NCI-H146 treated with DMSO at 0.1 percent for 48 hours (cell line): Measurements from ENCODE around the gene SELENOO.
A peak's percentile ranks its signal among the peaks of the same experiment; 100 is the strongest.
"Not testable (repeated sequence)": the region's sequence is repeated elsewhere in the genome, so short reads cannot be mapped to it uniquely, and the experiment has no call there.

Experiments
- DNase-seq: peaks from one replicate; lab custom pipeline; 2025; ENCODE audit not compliant: unreplicated experiment; lab: John Stamatoyannopoulos, UW

The SELENOO gene, protein sequence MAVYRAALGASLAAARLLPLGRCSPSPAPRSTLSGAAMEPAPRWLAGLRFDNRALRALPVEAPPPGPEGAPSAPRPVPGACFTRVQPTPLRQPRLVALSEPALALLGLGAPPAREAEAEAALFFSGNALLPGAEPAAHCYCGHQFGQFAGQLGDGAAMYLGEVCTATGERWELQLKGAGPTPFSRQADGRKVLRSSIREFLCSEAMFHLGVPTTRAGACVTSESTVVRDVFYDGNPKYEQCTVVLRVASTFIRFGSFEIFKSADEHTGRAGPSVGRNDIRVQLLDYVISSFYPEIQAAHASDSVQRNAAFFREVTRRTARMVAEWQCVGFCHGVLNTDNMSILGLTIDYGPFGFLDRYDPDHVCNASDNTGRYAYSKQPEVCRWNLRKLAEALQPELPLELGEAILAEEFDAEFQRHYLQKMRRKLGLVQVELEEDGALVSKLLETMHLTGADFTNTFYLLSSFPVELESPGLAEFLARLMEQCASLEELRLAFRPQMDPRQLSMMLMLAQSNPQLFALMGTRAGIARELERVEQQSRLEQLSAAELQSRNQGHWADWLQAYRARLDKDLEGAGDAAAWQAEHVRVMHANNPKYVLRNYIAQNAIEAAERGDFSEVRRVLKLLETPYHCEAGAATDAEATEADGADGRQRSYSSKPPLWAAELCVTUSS

DNA sequence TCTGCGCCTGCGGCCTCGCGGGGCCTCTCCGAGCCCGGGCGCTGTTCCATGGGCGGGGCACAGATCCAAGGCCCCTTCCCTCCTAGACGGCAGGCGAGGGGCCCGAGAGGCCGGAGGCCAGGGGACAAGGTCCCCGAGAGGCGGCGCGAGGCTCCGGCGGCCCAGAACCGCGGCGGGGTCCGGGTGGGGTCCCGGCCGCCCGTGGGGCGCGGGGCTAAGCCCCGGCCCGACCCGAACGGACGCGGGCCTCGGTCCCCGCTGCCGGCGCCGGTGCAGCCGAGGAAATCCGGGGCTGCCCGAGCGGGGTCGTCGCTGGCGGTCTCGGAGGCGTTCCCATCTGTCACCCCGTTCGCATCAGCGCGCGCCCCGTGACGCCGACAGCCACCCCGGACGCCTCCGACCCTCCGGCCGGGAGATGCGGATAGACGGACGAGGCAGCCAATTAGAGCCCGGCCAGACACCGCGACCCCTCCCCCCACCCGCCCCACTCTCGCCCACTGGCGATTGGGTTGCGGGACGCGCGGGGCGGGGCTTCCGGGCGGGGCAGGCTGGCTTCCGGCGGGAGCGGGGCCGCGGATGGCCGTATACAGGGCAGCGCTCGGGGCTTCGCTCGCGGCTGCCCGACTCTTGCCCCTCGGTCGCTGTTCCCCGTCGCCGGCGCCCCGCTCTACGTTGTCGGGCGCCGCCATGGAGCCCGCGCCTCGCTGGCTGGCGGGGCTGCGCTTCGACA lies at the start of gene SELENOO:
Gene SELENOO (plus strand): TSS at position 551 of the 730 bp plus-strand sequence. CDS start 26 bp downstream, at position 577.
- DNase-seq, result peak; percentile 48

DNA sequence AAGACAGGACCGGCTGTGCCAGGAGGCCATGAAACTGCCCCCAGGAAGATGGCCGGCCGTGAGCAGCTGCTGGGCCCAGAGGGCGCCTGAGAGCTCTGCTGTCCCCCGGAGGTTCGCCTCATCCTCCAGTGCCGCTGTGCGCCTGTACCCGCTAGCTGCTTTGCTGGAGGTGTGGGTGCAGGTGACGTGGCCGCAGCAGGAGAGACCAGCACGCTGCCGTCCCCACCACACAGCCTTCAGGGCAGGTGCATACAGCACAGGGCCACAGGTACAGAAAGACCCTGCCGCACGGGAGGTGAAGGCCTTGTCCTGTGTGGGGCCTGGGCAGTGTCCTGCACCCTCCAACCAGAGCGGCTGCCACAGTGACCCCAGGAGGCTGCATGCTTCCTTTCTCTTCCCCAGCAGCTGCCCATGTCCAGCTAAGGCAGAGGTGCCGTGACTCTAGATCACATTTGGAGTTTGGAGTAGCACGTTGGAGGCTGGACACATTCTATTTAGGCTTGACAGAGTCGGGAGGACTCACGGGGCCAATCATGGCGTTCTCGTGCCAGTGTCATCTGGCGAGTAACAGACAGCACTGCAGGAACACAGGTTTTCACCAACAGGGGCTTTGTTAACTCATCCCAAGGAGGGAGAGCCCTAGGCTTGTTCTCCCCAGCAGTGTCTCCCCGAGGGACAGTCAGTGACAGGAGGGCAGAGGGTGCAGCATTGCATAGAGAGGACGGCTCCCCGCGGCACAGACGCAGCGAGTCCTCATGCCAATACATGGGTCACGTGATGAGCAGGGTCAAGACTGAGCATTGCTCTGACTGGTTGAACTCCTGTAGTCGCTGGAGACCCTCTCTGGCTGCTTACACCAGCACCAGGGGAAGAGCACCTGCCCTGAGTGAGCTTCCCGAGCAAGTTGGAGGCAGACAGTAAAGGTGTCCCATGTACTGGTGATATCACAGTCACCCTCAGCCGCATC lies 49.0 kb upstream of the SELENOO start:
- no peak for DNase-seq

DNA sequence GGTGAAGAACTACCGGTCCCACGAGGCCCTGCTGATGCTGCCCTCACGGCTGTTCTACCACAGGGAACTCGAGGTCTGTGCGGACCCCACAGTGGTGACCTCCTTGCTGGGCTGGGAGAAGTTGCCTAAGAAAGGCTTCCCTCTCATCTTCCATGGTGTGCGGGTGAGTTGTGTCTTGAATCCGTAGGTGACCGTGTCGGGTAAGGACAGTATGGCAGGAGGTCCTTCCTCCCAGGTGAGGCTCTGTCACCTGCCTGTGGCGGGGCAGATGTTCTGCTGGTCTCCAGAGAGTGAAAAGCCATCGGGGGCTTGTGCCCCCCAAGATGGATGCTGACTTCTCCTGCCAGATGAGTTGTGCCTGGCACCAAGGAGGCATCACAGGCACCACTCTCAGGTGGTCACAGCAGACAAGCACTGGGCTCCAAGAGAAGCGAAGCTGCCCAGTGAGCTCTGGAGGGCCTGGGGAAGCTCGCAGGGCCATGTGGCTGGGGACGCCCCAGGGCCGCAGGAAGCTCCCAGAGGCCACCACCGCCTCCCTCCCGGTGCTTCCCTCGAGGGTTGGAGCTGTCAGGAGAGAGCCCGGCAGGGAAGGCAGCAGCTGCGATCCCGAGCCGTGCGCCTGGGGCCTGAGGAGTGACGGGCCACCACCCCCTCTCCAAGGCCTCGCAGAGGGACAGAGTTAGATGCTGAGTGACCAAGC lies 47.6 kb upstream of the SELENOO start:
- no peak for DNase-seq

DNA sequence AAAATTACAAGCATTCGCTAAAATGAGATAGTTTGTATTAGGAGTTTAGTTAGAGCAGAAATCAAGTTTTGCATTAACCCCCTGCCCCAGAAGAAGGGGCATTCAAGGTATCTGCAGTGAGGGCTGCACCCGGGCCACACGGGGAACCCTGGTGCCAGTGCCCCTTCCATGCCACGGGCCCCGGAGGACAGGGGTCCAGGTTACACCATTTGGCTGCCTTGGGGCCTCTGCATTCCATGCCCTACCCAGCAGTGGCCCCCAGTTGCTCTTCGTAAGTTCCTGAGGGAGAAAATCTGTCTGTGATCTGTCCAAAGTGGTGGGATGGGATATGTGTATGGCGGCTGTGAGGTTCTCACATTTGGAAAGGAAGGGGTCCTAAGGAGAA lies 47.1 kb upstream of the SELENOO start:
- DNase-seq, result no peak

DNA sequence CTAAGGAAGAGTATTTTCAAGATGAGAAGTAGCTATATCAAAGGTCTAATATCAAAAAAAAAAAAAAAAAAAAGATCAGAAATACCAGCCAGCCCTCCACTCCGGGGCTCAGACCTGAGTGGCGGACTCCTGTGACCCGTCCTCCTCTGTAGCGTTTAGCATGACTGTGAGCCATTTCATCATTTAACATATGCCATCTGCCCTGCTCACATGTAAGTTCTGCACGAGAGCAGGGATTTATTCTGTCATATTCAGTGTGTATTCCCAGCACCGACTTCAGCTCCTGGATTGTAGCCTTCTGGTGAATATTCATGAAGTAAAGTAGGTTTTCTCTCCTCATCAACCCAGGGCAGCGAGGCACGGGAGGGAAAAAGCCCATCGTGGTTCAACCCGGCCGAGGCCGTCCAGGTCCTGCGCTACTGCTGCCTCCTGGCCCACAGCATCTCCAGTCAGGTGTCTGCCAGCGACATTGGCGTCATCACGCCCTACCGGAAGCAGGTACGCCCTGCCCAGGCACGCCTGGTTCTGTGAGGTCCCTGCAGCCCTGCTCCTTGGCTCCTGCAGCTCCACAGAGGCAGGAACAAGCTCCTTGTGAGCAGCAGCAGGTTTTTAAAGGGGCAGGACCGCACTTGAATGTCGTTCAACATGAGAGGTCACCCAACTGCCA lies 43.0 kb upstream of the SELENOO start:
- no peak for DNase-seq

DNA sequence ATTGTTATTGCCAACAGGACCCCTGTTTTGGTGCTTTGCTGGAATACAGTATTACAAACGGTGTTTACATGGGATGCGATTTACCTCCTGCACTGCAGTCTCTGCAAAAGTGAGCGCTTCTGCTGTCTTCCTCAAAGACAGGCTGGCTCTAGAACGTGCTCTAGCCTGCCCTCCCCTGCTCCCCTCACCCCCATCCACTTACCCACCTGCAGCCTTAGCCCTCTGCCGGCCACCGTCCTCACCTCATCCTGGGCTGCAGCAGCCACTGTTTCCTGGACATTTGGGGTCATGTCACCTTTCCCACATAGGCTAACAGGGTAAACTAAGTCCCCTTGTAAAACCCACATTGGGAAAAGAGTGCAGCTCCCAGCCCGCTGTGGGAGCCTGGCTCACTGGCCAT lies 39.9 kb upstream of the SELENOO start:
- DNase-seq, result no peak

DNA sequence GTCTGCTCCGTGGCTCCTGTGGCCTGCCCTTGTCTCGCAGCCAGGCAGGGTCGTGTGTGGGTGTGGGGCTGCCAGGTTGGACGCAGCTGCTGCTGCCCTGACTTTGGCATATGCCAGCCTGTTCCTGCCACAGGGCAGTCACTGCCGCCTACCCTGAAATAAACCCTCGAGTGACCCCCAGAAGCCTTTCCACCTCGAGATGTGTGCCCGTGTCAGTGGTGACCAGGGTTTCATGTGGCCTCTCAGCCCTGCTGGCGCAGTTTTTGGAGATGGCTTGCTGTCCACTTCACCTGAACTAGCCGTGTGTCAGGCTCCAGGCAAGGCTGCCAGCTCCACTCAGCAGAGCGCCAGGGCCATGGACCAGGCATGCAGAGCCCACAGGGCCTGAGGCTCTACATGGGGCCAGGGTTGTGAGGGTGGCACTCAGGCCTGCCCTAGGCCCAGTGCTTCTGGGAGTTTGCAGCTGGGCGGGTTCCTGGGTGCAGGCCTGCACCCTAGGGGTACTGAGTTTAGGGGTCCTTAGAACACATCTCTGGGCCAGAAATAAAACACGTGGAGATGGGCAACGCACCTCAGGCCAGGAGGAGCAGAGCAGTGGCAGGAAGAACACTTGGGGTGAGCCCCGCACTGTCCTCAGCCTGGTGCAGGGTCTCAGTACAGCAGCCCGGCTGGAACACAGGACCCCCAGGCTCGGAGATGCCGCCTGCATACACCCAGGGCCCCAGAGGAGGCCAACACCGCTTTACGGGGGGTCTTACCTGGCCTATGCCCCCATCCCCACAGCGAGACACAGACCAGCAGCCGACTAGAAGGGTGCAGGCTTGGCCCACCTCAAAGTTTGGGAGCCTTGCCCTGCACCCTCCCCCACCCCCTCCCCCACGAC lies 39.1 kb upstream of the SELENOO start:
- DNase-seq, result no peak

DNA sequence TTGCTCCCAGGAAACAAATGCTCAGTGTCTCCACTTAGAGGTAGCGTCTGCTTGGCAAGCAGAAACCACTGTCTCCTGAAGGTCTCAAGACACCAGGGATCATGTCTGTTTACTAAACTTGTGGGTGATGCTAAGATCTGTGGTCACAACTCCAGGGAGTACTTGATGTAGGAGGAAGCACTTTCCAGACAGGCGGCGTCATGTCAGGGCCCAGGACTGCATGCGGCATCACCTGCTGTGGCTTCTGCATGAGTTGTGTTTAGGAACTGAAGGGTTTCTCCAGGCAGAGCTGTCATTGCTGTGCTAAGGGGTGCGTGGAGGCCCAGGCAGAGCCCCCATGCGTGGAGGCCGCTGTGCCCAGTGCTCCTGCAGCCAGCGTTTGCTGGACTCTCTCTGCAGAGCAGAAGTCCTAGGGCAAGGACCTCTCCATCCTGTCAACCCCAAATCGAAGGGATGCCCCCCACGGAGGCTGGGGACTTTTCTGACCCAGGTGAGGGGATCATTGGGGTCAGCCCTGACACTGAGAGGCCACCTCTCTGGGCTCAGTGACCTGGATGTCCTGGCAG lies 38.3 kb upstream of the SELENOO start:
- DNase-seq, result no peak

DNA sequence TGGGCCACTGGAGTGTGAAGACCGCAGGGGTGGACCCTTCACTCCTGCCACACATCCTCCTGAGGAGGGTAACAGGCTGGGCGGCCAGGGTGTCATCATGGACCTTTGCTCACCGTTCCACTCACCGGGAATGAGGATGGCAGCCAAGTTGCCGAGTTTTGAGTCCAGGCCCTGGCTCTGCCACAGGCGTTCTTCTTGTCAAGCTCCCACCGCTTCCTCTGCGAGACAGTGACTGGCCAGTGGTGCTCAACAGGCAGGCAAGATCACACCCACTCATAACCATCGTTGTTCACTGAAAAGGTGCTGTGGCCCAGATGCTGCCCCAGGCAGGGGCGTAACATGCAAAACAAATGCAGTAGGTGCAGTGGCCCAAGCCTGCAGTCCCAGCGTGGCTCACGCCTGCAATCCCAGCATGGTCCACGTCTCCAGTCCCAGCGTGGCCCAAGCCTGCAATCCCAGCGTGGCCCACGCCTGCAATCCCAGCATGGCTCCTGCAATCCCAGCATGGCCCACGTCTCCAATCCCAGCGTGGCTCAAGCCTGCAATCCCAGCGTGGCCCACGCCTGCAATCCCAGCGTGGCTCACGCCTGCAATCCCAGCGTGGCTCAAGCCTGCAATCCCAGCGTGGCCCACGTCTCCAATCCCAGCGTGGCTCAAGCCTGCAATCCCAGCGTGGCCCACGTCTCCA lies 35.2 kb upstream of the SELENOO start:
- no peak for DNase-seq

DNA sequence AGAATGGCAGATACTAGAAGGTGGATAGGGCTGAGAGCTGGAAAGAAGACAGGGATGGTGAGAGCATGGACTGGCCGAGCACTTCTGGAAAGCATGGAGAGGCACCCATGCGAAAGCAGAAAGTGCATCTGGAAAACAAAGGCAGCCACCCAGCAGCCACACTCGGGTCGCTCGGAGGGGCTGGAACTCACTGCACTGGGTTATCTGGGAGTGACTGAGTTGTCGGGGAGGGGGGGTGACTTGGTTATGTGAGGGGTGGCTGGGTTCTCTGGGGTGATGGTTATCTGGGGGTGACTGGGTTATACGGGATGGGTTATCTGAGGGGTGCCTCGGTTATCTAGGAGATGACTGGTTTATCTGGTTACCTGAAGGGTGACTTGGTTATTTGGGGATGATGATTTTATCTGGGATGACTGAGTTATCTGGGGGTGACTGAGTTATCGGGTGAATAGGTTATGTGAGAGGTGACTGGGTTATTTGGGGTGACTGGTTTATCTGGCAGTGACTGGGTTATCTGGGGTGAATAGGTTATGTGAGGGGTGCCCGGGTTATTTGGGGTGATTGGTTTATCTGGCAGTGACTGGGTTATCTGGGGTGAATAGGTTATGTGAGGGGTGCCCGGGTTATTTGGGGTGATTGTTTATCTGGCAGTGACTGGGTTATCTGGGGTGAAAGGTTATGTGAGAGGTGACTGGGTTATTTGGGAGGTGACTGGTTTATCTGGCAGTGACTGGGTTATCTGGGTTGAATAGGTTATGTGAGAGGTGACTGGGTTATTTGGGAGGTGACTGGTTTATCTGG lies 32.9 kb upstream of the SELENOO start:
- DNase-seq, result no peak

DNA sequence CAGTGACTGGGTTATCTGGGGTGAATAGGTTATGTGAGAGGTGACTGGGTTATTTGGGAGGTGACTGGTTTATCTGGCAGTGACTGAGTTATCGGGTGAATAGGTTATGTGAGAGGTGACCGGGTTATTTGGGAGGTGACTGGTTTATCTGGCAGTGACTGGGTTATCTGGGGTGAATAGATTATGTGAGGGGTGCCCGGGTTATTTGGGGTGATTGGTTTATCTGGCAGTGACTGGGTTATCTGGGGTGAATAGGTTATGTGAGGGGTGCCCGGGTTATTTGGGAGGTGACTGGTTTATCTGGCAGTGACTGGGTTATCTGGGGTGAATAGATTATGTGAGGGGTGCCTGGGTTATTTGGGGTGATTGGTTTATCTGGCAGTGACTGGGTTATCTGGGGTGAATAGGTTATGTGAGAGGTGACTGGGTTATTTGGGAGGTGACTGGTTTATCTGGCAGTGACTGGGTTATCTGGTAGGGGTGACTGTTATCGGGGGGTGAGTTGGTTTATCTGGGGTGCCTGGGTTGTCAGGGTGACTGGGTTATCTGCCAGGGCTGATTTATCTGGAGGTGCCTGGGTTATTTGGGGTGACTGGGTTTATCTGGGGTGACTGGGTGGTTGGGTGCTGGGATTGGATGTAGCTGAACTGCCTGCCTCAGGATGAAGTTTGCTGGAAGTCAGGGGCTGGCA lies 32.2 kb upstream of the SELENOO start:
- DNase-seq, result not testable (repeated sequence)

DNA sequence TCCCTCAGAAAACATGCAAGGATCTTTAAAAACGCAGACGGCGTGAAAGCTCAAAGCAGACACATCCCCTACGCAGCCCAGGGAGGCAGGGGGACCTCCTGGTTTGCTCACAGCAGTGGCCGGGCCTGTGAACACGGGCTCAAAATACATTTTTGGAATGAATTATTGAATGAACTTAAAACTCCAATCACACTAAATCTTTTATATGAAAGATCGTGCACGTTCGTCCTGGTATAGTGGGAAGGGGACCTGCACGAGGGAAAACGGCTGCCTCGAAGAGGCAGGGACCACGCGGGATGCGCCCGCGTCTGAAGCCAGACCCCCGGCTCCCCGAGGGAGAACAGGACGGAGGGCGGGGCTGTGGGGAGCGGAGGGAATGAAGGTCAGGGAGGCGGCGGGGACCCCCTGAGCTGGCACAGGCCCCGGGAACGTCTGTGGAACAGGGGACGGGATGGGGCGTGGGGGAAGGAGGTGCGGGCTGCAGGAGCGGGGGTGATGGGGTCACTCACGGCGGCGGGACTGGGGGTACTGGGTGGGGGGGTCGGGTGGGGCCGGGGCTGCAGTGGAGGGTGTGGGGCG lies 31.5 kb upstream of the SELENOO start:
- DNase-seq, result no peak

DNA sequence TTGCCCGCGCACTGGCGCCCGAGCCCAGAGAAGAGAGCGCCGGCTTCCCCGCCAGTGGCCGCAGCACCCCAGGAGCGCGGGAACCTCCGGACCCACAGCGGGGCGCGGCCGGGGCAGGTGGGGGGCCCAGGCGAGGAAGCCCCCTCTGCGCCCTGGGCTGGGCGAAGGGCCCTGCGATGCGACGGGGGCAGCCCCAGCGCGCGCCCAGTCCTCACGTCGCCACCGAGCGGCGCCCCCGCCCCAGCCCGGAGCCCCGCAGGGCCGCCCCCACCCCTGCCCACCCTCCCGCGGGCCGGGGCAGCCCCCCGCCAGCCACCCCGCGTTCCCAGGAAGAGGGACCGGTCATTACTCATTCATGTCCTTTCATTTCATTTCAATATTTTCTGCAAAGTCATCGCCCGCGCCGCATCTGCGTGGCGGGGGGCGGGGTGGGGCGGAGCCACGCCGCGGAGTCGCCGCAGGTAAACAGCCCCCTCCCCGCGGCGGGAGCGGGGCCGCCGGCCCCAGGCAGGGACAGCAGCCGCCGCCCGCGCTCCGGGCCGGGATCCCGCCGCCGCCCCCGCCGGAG lies 31.0 kb upstream of the SELENOO start:
- peak; percentile 8 for DNase-seq

DNA sequence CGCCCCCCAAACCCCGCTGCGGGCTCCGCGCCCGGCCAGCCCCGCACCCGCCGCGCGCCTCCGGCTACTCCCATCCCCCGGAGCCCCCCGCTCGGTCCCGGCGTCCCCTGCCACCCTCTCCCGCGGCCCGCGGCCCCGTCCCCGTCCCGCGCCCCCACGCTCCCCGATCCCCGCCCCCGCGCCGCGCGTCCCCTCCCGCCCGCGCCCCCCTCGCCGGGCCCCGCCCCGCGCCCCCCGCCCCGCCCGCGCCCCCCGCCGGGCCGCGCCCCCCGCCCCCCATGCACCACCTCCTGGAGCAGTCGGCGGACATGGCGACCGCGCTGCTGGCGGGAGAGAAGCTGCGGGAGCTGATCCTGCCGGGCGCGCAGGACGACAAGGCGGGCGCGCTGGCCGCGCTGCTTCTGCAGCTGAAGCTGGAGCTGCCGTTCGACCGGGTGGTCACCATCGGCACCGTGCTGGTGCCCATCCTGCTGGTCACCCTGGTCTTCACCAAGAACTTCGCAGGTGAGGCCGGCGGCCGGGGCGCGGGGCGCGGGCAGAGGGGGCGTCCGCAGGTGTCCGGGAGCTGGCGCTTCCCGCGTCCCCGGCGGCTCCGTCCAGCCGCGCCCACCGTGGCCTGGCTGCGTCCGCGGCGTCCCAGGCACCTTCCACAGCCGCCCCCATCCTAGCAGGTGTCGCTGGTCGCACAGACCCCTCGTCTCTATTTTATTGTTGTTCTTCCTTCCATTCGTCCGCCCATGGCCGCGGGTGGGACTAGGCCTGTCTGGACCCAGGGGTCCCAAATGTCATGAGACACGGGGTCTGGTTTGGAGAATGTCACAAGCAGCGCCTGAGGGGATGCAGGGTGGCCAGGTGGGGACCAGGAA lies 30.1 kb upstream of the SELENOO start, which contains the start of gene PANX2:
Gene PANX2 (plus strand): TSS at position 279 of the 866 bp plus-strand sequence. CDS start 0 bp downstream, at position 279.
- no peak for DNase-seq
